Activated CD8-positive, alpha-beta T cell treated with anti-CD3 and anti-CD28 coated beads, Interleukin-2, amount 10 ng/mL, durations not matched to agents 7 days and 5 days (primary cell): Measurements from ENCODE around the gene AATF. TPM values are rescaled to one million over a fixed set of nuclear protein-coding genes. Genes with fewer than 3 reads are reported as not detected.

Experiments used
- ATAC-seq: fragments of 150-1000 bp; cut with Tn5 transposase; one replicate; pipeline ENCODE4 v1.10.0; 2021; ENCODE audit warnings: moderate library complexity
- CTCF ChIA-PET: fragments of 350-600 bp; sonication (Branson Sonifier 250); formaldehyde crosslinking; loops from one replicate; lab custom pipeline; 2021; ENCODE audit warnings: antibody characterized with exemption; lab: Charles Lee
- POLR2A ChIA-PET: fragments of 350-600 bp; sonication (Branson Sonifier 250); formaldehyde crosslinking; loops from one replicate; lab custom pipeline; 2021; ENCODE audit warnings: antibody characterized with exemption; lab: Charles Lee
- DNase-seq: peaks from one replicate; pipeline ENCODE4 v3.0.0-alpha.2; 2020
- H3K27ac Mint-ChIP-seq: one replicate; pipeline ENCODE4 v1.8.0; 2021; ENCODE audit warnings: mild to moderate bottlenecking, mixed read lengths
- H3K27me3 Mint-ChIP-seq: one replicate; pipeline ENCODE4 v1.8.0; 2021; ENCODE audit warnings: low read depth, mixed read lengths
- H3K36me3 Mint-ChIP-seq: one replicate; pipeline ENCODE4 v1.8.0; 2021; ENCODE audit warnings: low read depth, mixed read lengths
- H3K4me1 Mint-ChIP-seq: one replicate; pipeline ENCODE4 v1.8.0; 2021; ENCODE audit warnings: low read depth, mixed read lengths
- H3K4me3 Mint-ChIP-seq: one replicate; pipeline ENCODE4 v1.8.0; 2021; ENCODE audit warnings: mild to moderate bottlenecking, mixed read lengths
- H3K9me3 Mint-ChIP-seq: one replicate; pipeline ENCODE4 v1.8.0; 2022; ENCODE audit warnings: mixed read lengths; ENCODE audit not compliant: insufficient read depth
- microRNA-seq: library from miRNA; unstranded; fragments of <30 nt; microRNA quantifications from one replicate; pipeline ENCODE4 v1.2.0, GENCODE V29; 2022
- total RNA-seq, 2 experiments: library from RNA; stranded (reverse); gene quantifications; one replicate each; pipeline ENCODE4 v1.2.3, GENCODE V29; 2021

The AATF gene
- total RNA-seq, 2 experiments from 2014 or later = 69.8 to 72.9 TPM

DNA sequence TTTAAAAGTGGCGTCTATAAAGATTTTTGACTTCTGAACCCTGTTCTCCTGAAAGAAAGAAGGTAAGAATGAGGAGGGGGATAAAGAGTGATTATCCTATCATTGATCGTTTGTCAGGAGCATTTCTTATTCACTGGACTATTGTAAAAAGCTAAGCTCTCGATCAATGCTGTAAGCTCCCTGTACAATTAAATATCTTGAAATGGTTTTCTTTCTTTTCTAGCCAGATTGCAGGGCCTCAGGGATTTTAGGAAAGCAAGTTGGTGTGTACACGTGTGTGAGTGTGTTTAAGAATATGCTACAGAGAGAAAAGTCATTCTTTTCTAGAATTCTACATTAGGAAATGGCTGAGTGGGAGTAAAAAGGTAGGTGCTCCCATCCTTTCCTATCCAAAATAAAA lies 154.5 kb downstream of the AATF start:
- Mint-ChIP-seq H3K27ac (no peak overlapping the region), H3K4me3 (no peak overlapping the region), H3K4me1 (no peaks in the 10 kb centered on the region), H3K36me3 (peaks cover 11% of the 10 kb centered on the region), H3K27me3 (no peaks in the 10 kb centered on the region), H3K9me3 (no peaks in the 10 kb centered on the region)
- no peak for DNase-seq
- POLR2A ChIA-PET = no interaction called here
- no peak for ATAC-seq
- CTCF ChIA-PET = no interaction called here

- ATAC-seq = no peak
- POLR2A ChIA-PET = no interaction called here
- no peaks in the 10 kb centered on the region for H3K27me3 Mint-ChIP-seq
Observed at GRCh38 chr17:37106049-37106448, 157.3 kb downstream of the AATF start.

More at GRCh38 chr17:37106049-37106448, 157.3 kb downstream of the AATF start:
- CTCF ChIA-PET = interaction anchor here (1.1 kb wide), 1 partner anchor 11 kb away, joined by 3 read pairs; no protein-coding TSS in a partner anchor
- H3K4me3 Mint-ChIP-seq = no peak overlapping the region
- no peak overlapping the region for H3K27ac Mint-ChIP-seq
- H3K9me3 Mint-ChIP-seq = no peaks in the 10 kb centered on the region
- no peak for DNase-seq
- peaks cover 16% of the 10 kb centered on the region for H3K36me3 Mint-ChIP-seq
- no peaks in the 10 kb centered on the region for H3K4me1 Mint-ChIP-seq

Small RNAs within 50 kb of the gene (microRNA-seq; reads per million reads assigned to microRNA genes)
- not detected for gene MIR2909

Other genes with a start within 250 kb of the AATF start
- gene LHX1, start 11.5 kb upstream of the AATF start, total RNA-seq = not detected